HG03521 (cell line): ENCODE measurements around the gene NPAS3.

Source experiments
- ATAC-seq: cut with Tn5 transposase; IDR thresholded peaks from one replicate; pipeline ENCODE4 v1.9.1; 2021; ENCODE audit warnings: mild to moderate bottlenecking, moderate library complexity; ENCODE audit not compliant: unreplicated experiment

Gene NPAS3

GRCh38 chr14:32940066-32940651 is 1.5 kb downstream of the NPAS3 start:
- no peak for ATAC-seq

DNA sequence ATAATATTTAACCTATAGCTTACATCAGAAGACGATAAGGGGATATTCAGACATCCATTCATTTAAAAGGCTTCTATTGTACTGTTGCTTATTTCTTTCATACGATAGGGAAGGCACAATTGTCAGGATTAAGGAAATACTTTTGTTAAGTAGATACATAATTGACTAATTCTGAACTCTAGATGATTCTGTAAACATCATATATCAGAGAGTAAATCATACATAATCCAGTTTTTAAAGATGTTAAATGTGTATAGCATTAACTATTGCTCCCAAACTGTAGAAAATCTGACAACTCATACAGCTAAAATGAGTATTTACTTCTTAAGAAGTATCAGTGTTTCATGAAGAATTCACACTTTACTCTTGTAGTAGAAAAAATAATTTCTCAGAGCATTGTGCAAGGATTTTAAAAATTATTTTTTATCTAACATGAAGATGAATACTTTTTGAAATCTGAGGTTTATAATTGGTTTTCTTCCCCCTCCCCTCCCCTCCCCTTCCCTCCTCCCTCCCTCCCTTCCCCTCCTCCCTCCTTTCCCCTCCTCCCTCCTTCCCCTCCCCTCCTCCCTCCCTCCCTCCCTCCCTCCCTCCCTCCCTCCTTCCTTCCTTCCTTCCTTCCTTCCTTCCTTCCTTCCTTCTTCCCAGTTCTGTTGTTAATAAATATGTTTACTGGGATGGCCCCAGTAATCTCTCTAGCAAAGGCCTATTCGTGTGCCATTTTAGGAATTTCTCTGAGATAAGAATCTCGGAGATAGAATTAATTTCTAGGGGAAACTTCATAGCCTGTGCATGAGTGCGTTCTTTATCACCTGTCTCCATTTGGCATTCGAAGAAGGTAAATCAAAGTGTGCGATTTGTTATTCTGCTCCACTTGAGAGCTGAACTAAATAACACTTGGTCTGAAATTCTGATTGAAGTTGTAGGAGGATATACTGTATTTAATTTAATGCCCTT is 2.3 kb downstream of the NPAS3 start:
- ATAC-seq = no peak

- no peak for ATAC-seq
These were observed 3.0 kb downstream of the NPAS3 start for GRCh38 chr14:32941668-32942065.

- ATAC-seq = no peak
These were observed 8.4 kb downstream of the NPAS3 start for GRCh38 chr14:32947081-32947480.

- no peak for ATAC-seq
These were observed 9.1 kb downstream of the NPAS3 start for GRCh38 chr14:32947792-32948191.

GRCh38 chr14:32950584-32950983 is 11.9 kb downstream of the NPAS3 start:
- ATAC-seq = no peak

- no peak for ATAC-seq
These were observed 28.7 kb downstream of the NPAS3 start for GRCh38 chr14:32967421-32967820.

GRCh38 chr14:32968972-32969544 is 30.4 kb downstream of the NPAS3 start:
- ATAC-seq = no peak

- no peak for ATAC-seq
These were observed 39.2 kb downstream of the NPAS3 start for GRCh38 chr14:32977913-32978312.

- no peak for ATAC-seq
These were observed 40.1 kb downstream of the NPAS3 start for GRCh38 chr14:32978691-32979255.

- no peak for ATAC-seq
These were observed 41.7 kb downstream of the NPAS3 start for GRCh38 chr14:32980178-32980901.

- no peak for ATAC-seq
These were observed 42.3 kb downstream of the NPAS3 start for GRCh38 chr14:32980902-32981501.

GRCh38 chr14:32984241-32984930 is 45.7 kb downstream of the NPAS3 start:
- ATAC-seq = no peak

DNA sequence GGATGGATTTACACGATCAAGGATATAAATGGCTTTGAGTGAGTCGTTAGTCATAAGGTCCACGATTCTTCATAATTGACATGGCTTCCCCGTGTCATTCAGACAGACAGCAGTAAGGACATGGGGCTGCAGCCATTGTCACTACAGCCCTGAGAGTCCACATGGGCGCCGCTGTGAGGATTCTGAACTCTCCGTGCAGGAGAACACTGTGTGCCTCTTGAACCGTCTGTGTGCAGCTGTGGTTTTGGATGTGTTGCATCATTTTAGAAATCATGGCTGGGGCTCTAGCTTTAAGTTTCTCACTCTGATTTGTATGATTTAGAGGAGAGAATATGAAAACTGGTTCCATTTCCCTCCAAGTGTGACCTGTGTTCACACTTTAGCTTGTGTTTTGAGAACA is 47.2 kb downstream of the NPAS3 start:
- no peak for ATAC-seq

GRCh38 chr14:32986791-32987540 is 48.3 kb downstream of the NPAS3 start:
- ATAC-seq = no peak

DNA sequence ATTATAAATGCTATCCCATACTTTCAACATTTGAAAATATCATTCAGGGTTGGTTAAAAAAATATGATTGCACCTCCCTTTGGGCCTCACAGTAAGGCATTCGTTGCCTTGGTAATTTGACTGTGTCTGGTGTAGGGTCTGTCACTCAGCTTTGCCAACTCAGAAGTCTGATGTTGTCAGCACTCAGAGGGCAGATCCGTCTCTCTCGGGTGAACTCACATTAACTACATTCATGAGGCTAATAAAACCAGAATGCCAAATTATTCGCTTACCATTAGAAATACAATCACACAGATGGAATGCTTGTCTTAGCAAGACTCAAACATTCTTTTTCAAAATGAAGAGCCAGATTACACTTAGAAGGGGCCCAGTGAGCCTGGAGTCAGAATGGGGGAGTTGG is 53.0 kb downstream of the NPAS3 start:
- ATAC-seq = no peak

GRCh38 chr14:32993921-32994320 is 55.2 kb downstream of the NPAS3 start:
- ATAC-seq = no peak

DNA sequence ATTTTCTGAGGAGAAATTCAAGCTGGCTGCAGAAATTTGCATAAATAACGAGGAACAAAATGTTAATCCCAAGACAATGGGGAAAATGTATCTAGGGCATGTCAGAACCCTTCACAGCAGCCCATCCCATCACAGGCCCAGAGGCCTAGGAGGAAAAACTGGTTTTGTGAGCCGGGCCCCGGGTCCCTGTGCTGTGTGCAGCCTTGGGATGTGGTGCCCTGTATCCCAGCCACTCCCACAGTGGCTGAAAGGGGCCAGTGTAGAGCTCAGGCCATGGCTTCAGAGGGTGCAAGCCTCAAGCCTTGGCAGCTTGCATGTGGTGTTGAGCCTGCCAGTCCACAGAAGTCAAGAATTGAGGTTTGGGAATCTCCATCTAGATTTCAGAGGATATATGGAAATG is 57.7 kb downstream of the NPAS3 start:
- no peak for ATAC-seq

GRCh38 chr14:32998433-32998832 is 59.8 kb downstream of the NPAS3 start:
- no peak for ATAC-seq
